Measurements from ENCODE around the gene ST3GAL5. TPM values are rescaled to one million over a fixed set of nuclear protein-coding genes. Genes with fewer than 3 reads are reported as not detected.

Gene ST3GAL5
- total RNA-seq, 1 donor from 2014 or later: 11.6 TPM

DNA sequence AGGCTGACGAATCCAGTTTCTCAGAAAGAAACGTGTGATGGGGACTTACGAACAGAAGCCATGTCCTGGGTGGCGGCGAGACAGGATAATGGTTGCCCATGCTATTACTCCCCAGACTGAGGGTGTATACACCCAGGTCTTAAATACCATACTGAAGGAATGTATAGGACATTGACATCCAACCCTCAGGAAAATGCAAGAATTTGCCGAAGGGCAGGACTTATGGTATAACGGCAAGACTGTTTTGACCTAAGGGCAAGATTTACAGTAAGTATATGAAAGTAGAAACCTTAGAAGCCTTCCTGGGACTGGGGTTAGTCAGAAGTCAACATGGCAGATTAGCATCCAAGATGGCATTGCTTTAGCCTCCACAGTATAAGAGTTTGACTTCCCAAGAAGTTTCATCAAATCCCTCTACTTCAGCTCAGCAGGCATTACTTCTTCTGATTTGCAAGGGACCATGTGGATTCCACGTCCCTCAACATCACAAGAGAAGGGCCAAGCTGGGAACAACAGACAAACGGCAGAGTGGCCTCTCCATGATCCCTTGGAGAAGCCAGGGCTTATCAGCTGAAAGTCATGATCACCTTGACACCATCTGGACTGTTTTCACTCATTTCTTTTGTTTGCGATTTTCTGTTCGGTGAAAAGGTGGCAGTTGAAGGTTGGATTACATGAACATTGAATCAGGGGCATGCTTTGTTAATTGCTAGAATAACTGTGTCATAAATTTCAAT lies 21.1 kb downstream of the ST3GAL5 start:
- no peak for DNase-seq (ENCODE audit: low read depth, low spot score)

DNA sequence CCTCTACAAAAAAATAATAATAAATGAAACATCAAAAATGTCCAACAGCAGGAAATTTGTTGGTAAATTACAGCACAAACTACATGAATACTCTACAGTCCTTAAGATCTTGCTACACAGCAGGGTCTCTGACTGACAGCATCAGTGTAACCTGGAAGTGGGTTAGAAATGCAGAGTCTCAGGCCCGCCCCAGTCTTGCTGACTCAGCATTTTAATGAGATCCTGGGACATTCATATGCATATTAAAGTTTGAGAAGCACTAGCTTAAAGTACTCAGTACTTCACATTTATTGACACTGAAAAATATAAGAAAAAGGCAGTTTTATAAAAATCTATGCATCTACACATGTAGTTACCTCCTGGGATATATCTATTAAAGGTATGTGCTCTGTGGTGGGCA lies 21.7 kb downstream of the ST3GAL5 start:
- no peak for DNase-seq (ENCODE audit: low read depth, low spot score)

DNA sequence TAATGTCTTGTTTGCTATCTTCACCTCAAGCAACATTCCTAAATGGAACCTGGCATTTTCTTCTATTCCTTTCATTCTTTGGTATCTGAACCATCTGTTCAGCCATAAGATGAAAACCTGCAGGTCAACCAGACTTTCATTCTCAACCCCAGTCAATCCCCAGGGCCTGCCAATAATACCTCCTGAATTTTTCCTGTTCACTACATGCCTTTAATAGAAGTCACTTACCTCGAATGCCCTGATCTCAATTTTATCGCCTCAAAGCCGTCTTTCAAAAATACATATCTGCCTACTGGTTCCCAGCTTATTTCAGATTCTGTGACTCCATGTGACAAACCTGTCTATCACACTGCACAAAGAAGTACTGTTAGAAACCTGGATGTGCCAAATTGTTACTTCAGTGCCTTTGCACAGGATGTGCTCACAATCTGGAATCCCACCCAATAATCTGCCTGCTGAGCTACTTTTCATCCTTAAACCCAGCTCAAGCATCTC lies 22.6 kb downstream of the ST3GAL5 start:
- DNase-seq (ENCODE audit: low read depth, low spot score): no peak

DNA sequence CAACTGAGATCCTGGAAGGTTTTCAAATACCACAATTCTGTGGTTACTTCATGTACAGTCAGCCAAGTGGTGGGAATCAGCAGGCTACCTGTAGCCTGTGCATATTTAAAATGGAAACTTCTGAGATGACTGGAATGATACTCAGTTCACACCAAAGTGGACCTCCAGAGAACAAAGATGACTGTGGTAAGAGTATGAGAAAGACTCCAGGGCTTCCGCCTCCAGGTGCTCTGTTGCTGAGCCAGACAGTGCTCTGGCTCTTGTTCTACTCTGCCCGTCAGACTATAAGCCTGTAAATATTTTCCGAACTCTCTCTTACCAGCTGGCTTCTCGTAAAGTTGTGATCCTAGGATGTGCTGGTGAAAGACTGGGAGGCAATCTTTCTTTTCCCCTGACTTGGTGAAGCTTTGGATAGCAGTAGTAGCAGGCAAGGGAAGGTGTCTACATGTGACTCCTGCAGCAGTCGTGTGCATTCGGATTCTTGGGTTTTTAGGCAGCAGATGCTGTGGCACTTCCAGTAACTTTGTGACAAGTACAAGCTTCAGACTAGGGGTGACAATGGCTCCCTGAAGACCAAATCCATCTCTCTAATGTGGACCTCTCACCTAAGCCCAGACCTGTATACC lies 23.1 kb downstream of the ST3GAL5 start:
- DNase-seq (ENCODE audit: low read depth, low spot score): no peak

DNA sequence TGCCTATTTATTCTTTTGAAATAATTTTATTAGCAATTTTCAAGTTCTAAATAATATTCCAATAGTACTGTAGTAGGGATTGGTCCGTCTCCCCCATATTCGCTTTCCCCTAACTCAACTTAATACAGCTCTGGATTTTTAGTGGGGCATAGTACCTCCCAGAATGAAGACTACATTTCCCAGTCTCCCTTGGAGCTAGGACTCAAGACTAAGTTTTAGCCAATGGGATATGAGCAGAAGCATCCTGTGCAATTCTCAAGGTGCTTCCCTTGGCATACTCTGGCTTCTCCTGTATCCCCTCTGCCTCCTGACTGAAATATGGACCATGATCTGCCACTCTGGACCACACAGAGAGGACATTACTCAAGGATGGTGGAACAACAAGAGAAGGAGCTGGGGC lies 24.1 kb downstream of the ST3GAL5 start:
- no peak for DNase-seq (ENCODE audit: low read depth, low spot score)

DNA sequence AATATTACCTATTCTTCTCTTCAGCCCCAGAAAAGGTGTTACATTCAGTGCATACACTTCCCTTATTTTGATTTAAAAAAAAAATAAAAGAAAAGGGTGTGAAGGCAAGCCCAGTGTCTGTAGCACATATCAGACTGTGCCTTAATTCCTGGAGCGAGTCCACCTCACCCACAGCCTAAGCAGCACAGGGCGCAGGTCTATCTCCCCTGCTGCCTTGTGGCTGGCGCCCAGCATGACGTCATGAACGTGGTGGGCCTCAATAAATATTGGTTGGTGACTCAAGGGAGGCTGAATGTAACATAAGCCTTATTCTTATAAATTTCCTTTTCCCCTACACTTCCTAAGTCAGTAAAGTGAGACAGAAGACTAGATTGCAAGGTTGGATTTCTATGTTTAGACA lies 26.4 kb downstream of the ST3GAL5 start:
- no peak for DNase-seq (ENCODE audit: low read depth, low spot score)

DNA sequence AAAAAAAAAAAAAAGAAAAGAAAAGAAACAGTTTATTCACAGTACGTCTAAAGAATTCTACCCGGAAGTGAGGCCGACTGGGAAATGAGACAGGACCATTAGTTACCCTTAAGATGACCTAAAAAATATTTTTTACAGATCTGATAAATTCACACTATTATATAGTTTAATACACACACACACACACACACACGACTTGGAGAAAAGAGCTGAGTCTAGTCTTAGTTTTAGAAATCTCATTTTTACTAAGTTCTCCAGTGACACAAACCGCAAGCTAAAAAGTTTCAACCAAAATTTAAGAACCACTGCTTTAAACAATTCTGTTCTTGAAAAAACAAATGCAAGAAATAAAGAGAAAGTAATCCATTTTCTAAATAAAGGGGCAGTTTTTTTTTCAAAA lies 27.1 kb downstream of the ST3GAL5 start:
- DNase-seq (ENCODE audit: low read depth, low spot score): no peak

DNA sequence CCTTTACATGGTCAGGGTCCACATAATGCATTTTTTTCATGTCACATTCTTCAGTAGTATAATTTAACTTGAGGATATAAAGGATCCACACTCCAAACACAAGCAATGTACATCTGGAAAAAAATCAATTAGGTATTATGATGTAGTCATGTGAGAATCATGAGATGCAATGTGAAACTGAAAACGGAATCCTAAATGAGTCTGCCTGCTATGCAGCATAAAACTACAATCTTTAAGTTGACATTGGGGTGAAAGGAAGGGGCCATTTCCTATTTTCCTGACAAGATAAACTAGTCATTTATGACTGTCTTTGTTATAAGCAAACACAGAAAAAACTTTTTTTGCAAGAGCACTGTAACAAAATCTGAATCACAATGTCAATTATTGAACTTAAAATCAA lies 27.6 kb downstream of the ST3GAL5 start:
- DNase-seq (ENCODE audit: low read depth, low spot score): no peak

DNA sequence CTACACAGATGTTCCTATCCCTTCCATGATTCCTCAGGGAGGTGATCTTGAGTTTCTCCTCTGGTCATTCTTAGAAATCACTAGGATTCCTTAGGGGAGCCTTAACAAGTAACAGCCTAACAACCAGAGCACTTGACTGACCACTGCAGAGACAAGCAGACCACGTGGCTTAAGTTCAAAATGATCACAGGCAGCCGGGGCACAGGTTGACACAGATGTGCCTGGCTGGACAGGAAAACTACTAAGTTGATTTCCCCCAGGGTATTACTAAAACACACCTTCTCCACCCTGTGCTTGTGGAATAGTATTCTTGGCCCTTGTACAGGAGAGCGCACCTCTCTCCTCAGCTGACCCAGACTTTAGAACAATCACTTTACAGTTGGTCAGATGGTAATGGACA lies 29.9 kb downstream of the ST3GAL5 start:
- no peak for DNase-seq (ENCODE audit: low read depth, low spot score)

DNA sequence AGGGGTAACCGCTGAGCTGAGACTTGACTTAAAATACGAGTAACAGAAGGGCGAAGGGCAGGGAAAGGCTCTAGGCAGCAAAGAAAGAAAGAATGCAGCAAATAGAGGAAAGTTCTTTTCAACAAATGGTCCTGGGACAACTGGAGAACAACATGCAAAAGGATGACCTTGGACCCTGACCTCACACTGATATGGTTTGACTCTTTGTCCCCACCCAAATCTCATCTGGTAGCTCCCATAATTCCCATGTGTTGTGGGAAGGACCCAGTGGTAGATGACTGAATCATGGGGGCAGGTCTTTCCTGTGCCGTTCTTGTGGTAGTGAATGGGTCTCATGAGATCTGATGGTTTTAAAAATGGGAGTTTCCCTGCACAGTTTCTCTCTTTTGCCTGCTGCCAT lies 33.9 kb downstream of the ST3GAL5 start:
- DNase-seq (ENCODE audit: low read depth, low spot score): no peak

DNA sequence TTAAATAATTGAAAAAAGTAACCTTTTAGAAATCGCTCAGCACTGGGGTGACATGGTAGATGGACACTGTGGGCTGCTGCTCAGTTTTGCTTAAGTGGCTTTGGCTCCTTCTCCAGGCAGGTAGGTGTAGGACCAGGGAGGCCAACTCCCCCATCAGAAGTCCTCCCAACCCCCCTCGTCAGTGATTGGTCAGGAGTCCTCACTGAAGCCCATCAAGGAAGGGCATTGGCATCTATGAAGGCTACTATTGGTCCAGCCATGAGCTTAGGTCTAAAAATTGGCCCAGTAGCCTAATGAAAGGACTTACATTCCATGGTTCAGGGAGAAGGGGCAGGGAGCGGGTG lies 34.7 kb downstream of the ST3GAL5 start:
- no peak for DNase-seq (ENCODE audit: low read depth, low spot score)

DNA sequence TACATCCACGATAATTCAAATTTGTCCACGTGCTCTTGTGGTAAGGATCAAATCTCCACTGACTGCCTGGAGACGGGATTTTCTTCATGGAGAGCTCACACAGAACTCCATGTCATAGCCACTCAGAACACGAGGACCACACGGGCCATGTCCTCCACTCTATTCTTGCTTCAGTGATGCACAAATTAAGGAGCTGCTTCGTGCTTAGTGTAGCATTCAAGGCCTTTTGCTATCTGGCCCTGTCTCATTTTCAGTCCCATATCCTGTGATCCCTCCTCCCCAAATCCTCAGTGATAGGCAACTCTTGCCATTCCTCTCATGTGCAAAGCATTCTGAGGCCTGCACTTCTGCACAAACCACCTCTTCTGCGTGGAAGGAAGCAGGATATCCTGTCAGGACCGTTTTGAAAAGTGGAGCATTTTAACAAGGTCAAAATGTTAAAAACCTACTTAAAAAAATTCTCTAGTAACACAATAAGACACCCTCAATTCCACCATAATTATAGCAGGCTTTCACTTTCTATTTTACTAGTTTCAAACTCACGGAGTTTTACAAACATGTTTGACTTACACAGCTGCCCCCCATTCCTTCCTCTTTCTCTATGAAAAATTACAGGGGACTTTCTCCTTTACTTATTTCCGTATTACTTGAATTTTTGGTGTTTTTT lies 35.2 kb downstream of the ST3GAL5 start:
- no peak for DNase-seq (ENCODE audit: low read depth, low spot score)

DNA sequence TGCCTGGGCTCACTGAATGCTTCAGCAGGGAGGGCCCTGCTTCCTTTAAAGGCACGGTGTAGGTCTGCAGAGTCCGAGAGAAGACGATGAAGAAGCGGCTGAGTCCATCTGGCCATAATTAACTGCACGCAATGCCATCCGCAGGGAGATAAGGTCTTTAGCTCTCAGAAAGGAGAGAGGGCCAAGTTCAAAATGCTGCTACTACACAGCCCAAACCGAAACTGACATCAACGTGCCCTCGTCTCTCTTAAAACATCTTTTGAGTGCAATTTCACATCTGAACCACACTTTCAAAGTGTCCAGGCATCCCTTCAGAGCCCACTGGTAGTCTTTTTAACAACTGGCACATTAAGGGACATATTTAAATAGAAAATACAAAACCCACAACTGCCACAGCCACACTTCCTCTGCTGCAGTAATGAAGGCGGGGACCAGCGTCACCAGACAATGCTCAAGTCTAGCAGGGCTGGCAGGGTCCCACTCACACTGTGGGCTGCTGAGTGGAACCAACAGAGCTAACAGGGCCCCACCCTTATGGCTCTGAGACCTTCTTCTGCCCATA lies 35.8 kb downstream of the ST3GAL5 start:
- no peak for DNase-seq (ENCODE audit: low read depth, low spot score)

DNA sequence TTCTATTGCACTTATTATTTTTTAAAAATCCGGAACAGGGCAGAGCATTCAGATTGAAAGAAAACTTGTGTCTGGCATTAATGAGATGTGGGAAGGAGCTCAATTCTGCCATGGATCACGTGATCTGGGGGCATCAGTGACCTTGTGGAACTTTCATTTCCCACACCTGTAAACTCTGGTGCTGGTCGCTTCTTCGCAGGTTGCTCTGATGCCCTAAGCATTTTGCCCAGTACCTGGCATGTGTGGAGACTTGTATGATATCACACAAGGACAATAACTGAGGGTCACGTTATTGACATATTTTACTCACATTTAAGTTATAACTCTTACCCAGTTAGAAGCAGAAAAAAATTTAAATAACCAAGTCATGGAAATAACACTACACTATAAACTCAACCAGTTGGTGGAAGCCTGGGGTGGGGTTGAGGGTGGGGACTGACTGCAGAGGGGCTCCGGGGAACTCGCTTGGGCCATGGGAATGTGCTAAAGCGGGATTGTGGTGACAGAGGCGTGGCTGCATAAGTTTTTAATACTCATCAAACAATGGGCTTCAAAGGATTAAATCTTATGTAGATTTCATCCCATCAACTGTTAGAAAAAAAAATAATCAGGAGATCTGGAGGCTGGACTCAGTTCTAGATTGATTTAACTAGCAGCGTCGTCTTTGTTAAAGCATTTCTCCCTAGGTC lies 36.5 kb downstream of the ST3GAL5 start:
- DNase-seq (ENCODE audit: low read depth, low spot score): no peak

DNA sequence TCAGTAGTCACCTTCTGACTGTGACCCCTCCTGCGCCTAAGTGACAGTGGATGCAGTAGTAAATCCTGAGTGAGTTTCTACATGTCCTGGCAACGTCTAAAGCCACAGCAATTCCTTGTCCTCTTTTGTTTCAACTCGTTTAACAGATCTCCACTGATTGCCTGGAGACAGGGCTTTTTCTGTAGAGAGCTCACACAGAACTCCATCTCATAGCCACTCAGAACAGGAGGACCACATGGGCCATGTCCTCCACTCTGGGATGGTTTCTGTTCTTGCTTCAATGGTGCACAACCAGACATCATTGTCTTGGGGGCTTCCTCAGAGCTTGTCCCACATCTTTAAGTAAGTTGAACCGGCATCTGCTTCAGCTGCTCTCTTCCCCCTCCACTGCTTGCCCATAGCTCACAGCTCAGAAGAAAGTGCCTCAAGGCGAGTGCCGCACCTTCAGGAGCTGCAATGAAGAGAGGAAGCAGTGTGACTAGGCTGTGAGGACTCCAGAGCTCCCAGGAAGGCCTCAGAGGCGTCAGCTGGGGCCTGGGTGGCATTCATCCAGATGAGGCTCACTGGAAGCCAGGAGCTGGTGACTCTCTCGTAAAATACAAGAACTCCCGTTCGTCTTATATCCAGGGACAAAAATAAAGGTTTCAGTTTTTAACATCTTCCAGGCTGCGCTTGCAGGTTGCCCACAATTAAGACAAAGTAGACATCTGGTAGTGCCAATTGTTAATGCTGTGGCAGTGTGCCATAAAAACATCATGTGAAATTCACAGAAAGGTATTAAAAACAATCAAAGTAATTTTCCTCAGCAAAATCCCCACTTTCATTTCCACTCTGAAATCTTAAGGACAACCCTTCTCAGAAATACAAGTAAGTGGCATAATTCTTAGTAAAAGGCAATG lies 37.3 kb downstream of the ST3GAL5 start:
- no peak for DNase-seq (ENCODE audit: low read depth, low spot score)

DNA sequence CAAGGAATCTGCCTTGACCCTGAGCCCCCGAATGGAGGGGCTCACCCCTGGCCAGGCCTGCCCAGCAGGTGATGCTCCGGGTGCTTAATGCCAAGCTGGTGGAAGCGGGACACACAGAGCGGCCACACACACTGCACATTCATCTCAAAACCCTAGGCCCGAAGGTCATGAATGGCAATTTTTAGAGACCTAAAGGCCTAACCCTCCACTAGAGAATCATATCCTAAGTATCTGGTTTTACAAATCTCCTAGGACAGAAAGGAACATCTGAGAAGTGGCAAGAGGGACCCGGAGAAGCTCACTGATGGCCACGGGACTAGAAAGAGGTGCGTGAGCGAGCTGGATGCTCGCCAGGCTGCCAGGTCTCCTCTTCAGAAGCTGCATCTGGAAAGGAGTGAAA lies 38.3 kb downstream of the ST3GAL5 start:
- no peak for DNase-seq (ENCODE audit: low read depth, low spot score)

DNA sequence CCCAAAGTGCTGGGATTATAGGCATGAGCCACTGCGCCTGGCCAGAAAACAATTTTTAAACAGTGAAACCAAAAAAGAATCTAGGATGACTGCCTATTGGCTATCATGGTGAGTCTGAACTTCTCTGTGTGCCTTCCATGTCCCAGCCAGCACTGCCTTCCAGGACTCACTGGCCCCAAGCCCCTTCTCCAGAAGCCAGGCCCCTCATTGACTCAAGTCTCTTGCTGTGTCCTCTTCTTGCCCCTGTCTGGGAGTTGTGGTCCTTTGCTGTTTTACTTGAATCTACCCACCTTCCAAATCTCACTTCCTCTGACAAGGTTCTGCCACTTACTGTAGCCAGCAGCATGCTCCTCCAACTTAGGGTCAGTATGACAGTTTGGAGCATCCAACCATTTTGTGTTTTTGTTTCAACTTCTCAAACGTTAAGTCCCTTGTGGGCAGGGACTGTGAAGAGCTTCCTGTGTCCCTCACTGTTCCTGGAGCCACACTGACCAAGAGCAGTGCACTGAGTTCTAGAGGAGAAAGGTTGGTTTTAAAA lies 41.7 kb downstream of the ST3GAL5 start:
- DNase-seq (ENCODE audit: low read depth, low spot score): no peak

DNA sequence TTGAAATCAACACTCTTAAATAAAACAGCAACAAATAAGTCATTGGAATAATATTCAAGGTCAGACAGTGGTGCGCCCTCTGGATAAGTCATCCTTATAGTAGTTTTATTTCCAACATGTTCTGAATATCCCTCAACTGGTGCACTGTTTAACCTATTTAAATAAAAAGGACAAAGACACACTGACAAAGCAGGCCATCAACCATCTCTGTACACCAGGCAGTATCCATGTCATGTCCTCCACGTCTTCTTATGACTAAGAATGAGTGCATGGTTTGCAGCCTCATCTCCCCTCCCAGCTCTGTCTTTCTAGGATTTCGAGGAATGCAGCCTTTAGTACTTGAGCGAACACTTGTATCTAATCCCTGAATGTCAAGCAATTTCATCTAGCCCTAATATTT lies 42.4 kb downstream of the ST3GAL5 start:
- no peak for DNase-seq (ENCODE audit: low read depth, low spot score)

DNA sequence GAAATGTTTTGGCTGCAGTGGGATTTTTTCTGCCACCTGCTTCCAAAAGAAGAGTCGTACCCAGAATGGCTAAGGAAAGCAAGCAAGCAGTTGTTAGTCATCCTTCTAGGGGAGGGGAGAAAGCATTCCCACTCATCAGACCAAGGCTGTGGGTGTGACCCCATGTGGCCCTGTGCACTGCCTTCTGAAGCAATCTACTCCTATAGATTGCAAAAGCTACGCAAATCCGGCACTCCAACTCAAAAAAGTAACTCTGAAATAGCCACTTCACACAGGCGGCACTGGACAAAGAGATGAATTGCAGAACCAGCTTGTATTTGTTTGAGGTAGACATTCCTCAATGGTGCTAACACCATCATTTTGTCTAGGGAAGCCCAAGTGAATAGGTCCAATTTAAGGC lies 44.3 kb downstream of the ST3GAL5 start:
- DNase-seq (ENCODE audit: low read depth, low spot score): no peak

DNA sequence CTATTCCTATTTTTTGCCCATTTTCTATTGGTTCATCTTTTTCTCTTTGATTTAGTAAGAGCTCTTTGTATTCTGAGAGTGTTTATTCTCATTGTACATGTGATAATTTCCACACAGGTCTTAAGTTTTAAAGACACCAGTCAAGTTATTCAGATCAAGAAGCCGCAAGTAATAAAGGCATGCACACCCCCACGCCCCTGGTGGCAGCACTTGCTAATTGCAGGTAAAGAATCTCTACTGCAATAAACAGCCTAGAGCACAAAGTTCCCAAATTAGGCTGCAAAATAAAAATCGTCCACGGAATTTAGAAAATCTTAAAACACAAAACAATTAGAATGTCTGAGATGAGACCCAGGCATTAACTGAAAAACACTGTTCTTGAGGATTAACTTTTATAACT lies 45.2 kb downstream of the ST3GAL5 start:
- no peak for DNase-seq (ENCODE audit: low read depth, low spot score)

DNA sequence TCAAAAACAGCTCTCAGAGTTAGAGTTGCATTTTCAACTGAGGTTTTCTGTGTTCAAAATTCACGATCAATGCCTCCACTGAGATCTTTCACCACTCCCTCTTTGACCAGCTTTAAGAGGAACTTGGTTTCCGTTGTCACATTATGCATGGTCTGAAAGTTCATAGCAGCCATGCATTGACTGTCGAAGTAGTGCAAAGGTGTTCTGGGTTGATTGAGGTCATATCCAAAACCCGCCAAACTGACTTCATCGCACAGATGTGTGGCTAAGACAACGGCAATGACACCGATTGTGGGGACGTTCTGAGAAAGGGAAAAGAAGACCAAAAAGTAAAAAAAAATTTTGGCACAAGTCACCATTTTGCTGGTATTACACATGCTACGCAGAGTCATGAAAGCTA lies 48.7 kb downstream of the ST3GAL5 start:
- DNase-seq (ENCODE audit: low read depth, low spot score): no peak
